HEK293 (cell line): Measurements from ENCODE around the gene ELP6.

ENCODE experiments used
- CTCF ChIA-PET: fragments of 350-600 bp; formaldehyde crosslinking; extraction: SDS; loops from one replicate; lab custom pipeline; 2021; ENCODE audit warnings: antibody characterized with exemption; lab: Yijun Ruan, JAX
- POLR2A ChIA-PET: fragments of 300-600 bp; formaldehyde crosslinking; extraction: SDS; loops from one replicate; lab custom pipeline; 2020; ENCODE audit warnings: antibody characterized with exemption, inconsistent platforms; lab: Yijun Ruan, JAX
- H3K27ac ChIP-seq: fragments of 200-500 bp; sonication (Bioruptor generic); 2 replicates; pipeline ENCODE4 v1.5.1; 2014; ENCODE audit warnings: low read depth, low read length, control low read depth, inconsistent platforms; ENCODE audit errors: extremely low read depth
- H3K36me3 ChIP-seq, 2 experiments: fragments of 200-500 bp in 1 of 2; sonication (Bioruptor generic) in 1 of 2; 1 replicate in 1 of 2; 2 replicates in 1 of 2; pipeline ENCODE4 v1.5.1; 2014 to 2017; ENCODE audit warnings: inconsistent platforms in 2 of 2, low read length in 2 of 2; ENCODE audit not compliant: control insufficient read depth in 2 of 2, insufficient read depth in 1 of 2
- H3K4me1 ChIP-seq: fragments of 200-500 bp; sonication (Bioruptor generic); 2 replicates; pipeline ENCODE4 v1.5.1; 2014; ENCODE audit warnings: mild to moderate bottlenecking, low read length, inconsistent platforms; ENCODE audit not compliant: control insufficient read depth, insufficient read depth
- H3K4me3 ChIP-seq: 2 replicates; pipeline ENCODE4 v1.5.1; 2011; ENCODE audit warnings: low read depth, mild to moderate bottlenecking, control low read depth, low read length, moderate library complexity
- H3K9me3 ChIP-seq: fragments of 200-500 bp; sonication (Bioruptor generic); 2 replicates; pipeline ENCODE4 v1.5.1; 2014; ENCODE audit warnings: low read depth, low read length, inconsistent platforms; ENCODE audit not compliant: control insufficient read depth, insufficient read depth
- GLIS1 ChIP-seq: fragments of 450-650 bp; formaldehyde crosslinking; IDR thresholded peaks from 2 replicates; pipeline ENCODE4 v1.5.1; 2016; ENCODE audit warnings: missing biosample characterization, missing genetic modification characterization
- HOXA7 ChIP-seq: sonication (generic); formaldehyde crosslinking; IDR thresholded peaks from 2 replicates; pipeline ENCODE4 v1.8.1; 2022; ENCODE audit warnings: missing genetic modification reagents, borderline replicate concordance
- OSR2 ChIP-seq: fragments of 450-650 bp; formaldehyde crosslinking; IDR thresholded peaks from 2 replicates; pipeline ENCODE4 v1.5.1; 2016; ENCODE audit warnings: missing biosample characterization, missing genetic modification characterization
- SCRT1 ChIP-seq: fragments of 450-650 bp; formaldehyde crosslinking; IDR thresholded peaks from 2 replicates; pipeline ENCODE4 v1.5.1; 2016; ENCODE audit warnings: missing biosample characterization, missing genetic modification characterization, borderline replicate concordance
- ZBTB7A ChIP-seq: fragments of 450-650 bp; formaldehyde crosslinking; IDR thresholded peaks from 2 replicates; pipeline ENCODE4 v1.5.1; 2016; ENCODE audit warnings: low read depth, missing biosample characterization, missing genetic modification characterization
- ZBTB8A ChIP-seq: fragments of 450-650 bp; formaldehyde crosslinking; IDR thresholded peaks from 2 replicates; pipeline ENCODE4 v1.5.1; 2016; ENCODE audit warnings: missing biosample characterization, missing genetic modification characterization
- ZFP41 ChIP-seq: fragments of 450-650 bp; formaldehyde crosslinking; IDR thresholded peaks from 2 replicates; pipeline ENCODE4 v1.5.1; 2016; ENCODE audit warnings: missing biosample characterization, missing genetic modification characterization, borderline replicate concordance
- ZNF112 ChIP-seq: fragments of 450-650 bp; formaldehyde crosslinking; IDR thresholded peaks from 2 replicates; pipeline ENCODE4 v1.5.0; 2017; ENCODE audit warnings: missing biosample characterization, missing genetic modification characterization
- ZNF157 ChIP-seq: fragments of 450-650 bp; formaldehyde crosslinking; IDR thresholded peaks from 2 replicates; pipeline ENCODE4 v1.5.1; 2016; ENCODE audit warnings: missing biosample characterization, missing genetic modification characterization
- ZNF2 ChIP-seq: fragments of 450-650 bp; formaldehyde crosslinking; IDR thresholded peaks from 2 replicates; pipeline ENCODE4 v1.5.1; 2016; ENCODE audit warnings: missing biosample characterization, missing genetic modification characterization
- ZNF292 ChIP-seq: fragments of 450-650 bp; formaldehyde crosslinking; IDR thresholded peaks from 2 replicates; pipeline ENCODE4 v1.5.1; 2016; ENCODE audit warnings: low read depth, missing biosample characterization, missing genetic modification characterization, borderline replicate concordance
- ZNF341 ChIP-seq: fragments of 450-650 bp; formaldehyde crosslinking; IDR thresholded peaks from 2 replicates; pipeline ENCODE4; 2016; ENCODE audit warnings: low read depth, missing biosample characterization, missing genetic modification characterization
- ZNF416 ChIP-seq: fragments of 450-650 bp; formaldehyde crosslinking; IDR thresholded peaks from 2 replicates; pipeline ENCODE4 v1.5.1; 2016; ENCODE audit warnings: missing biosample characterization, missing genetic modification characterization
- ZNF600 ChIP-seq: fragments of 450-650 bp; formaldehyde crosslinking; IDR thresholded peaks from 2 replicates; pipeline ENCODE4 v1.5.1; 2016; ENCODE audit warnings: missing biosample characterization, missing genetic modification characterization
- ZNF701 ChIP-seq: fragments of 450-650 bp; formaldehyde crosslinking; IDR thresholded peaks from 2 replicates; pipeline ENCODE4 v1.5.1; 2016; ENCODE audit warnings: missing biosample characterization, missing genetic modification characterization
- ZNF785 ChIP-seq: fragments of 450-650 bp; formaldehyde crosslinking; IDR thresholded peaks from 2 replicates; pipeline ENCODE4 v1.5.1; 2016; ENCODE audit warnings: missing biosample characterization, missing genetic modification characterization
- ZXDB ChIP-seq: fragments of 450-650 bp; formaldehyde crosslinking; IDR thresholded peaks from 2 replicates; pipeline ENCODE4 v1.5.1; 2016; ENCODE audit warnings: missing biosample characterization, missing genetic modification characterization
- TF ChIP-seq, protein P1 (sequence below): fragments of 450-650 bp; formaldehyde crosslinking; IDR thresholded peaks from 2 replicates; pipeline ENCODE4 v1.5.1; 2017; ENCODE audit warnings: missing biosample characterization, missing genetic modification characterization
- TF ChIP-seq, protein P2 (sequence below): fragments of 450-650 bp; IDR thresholded peaks from 2 replicates; pipeline ENCODE4 v1.5.1; 2018; ENCODE audit warnings: missing biosample characterization, missing genetic modification characterization
- TF ChIP-seq, protein P3 (sequence below): fragments of 450-650 bp; formaldehyde crosslinking; IDR thresholded peaks from 2 replicates; pipeline ENCODE4 v1.5.1; 2016; ENCODE audit warnings: missing biosample characterization, missing genetic modification characterization
- TF ChIP-seq, protein P4 (sequence below): fragments of 450-650 bp; formaldehyde crosslinking; IDR thresholded peaks from 2 replicates; pipeline ENCODE4 v1.5.1; 2016; ENCODE audit warnings: missing biosample characterization, missing genetic modification characterization
- TF ChIP-seq, protein P5 (sequence below): fragments of 450-650 bp; formaldehyde crosslinking; IDR thresholded peaks from 2 replicates; pipeline ENCODE4 v1.5.1; 2016; ENCODE audit warnings: missing biosample characterization, missing genetic modification characterization, low read depth
- TF ChIP-seq, protein P6 (sequence below): fragments of 450-650 bp; formaldehyde crosslinking; IDR thresholded peaks from 2 replicates; pipeline ENCODE4 v1.5.1; 2016; ENCODE audit warnings: missing biosample characterization, missing genetic modification characterization
- TF ChIP-seq, protein P7 (sequence below): fragments of 450-650 bp; formaldehyde crosslinking; IDR thresholded peaks from 2 replicates; pipeline ENCODE4; 2016; ENCODE audit warnings: missing biosample characterization, missing genetic modification characterization
- TF ChIP-seq, protein P8 (sequence below): fragments of 450-650 bp; formaldehyde crosslinking; IDR thresholded peaks from 2 replicates; pipeline ENCODE4 v1.5.1; 2017; ENCODE audit warnings: missing biosample characterization, mild to moderate bottlenecking, missing genetic modification characterization, moderate library complexity

The ELP6 gene

DNA sequence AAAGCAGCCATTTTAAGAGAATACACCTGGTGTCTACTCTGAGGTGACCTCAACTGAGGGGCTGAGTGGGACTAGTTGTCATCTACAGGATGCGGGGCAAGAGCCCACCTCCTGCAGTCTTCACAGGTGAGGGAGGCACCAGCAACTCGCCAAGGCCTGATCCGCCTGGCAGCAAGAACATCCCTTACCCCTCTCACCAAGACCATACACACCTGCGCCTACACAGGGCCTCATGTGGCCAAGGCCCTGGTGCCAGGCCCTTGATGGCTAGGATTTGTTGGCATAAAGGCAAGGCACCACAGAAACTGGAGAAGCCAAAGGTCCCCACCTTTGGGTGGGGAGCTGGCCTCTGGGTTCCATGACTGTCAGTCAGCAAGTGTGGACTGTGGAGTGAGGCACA lies 18.4 kb downstream of the ELP6 start:
- CTCF ChIA-PET = interaction anchor here (1.5 kb wide), 1 partner anchor 74 kb away, joined by 5 read pairs; no protein-coding TSS in a partner anchor

DNA sequence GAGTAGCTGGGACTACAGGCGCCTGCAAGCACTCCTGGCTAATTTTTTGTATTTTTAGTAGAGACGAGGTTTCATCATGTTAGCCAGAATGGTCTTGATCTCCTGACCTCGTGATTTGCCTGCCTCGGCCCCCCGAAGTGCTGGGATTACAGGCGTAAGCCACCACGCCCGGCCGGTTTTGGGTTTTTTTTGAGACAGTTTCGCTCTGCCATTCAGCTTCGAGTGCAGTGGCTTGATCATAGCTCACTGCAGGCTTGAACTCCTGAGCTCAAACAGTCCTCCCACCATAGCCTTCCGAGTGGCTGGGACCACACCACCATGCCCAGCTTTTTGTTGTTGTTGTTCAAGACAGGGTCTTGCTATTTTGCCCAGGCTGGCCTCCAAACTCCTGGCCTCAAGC lies 21.7 kb downstream of the ELP6 start:
- Histone ChIP-seq H3K4me3 (no peak overlapping the region), H3K27ac (no peak overlapping the region), H3K9me3 (no peaks in the 10 kb centered on the region), H3K4me1 (no peaks in the 10 kb centered on the region), H3K36me3 (peaks cover 0 to 36% of the 10 kb centered on the region in 2 experiments; a peak in 2 of 3 replicates)
- CTCF ChIA-PET = no interaction called here
- POLR2A ChIA-PET = no interaction called here
- TF ChIP-seq ZBTB8A (tag by site-specific recombination) (no peak), GLIS1 (tag by site-specific recombination) (no peak), ZNF416 (tag by site-specific recombination) (no peak), ZNF600 (tag by site-specific recombination) (no peak), ZNF2 (tag by site-specific recombination) (no peak)
- TF ChIP-seq, protein P1, sequence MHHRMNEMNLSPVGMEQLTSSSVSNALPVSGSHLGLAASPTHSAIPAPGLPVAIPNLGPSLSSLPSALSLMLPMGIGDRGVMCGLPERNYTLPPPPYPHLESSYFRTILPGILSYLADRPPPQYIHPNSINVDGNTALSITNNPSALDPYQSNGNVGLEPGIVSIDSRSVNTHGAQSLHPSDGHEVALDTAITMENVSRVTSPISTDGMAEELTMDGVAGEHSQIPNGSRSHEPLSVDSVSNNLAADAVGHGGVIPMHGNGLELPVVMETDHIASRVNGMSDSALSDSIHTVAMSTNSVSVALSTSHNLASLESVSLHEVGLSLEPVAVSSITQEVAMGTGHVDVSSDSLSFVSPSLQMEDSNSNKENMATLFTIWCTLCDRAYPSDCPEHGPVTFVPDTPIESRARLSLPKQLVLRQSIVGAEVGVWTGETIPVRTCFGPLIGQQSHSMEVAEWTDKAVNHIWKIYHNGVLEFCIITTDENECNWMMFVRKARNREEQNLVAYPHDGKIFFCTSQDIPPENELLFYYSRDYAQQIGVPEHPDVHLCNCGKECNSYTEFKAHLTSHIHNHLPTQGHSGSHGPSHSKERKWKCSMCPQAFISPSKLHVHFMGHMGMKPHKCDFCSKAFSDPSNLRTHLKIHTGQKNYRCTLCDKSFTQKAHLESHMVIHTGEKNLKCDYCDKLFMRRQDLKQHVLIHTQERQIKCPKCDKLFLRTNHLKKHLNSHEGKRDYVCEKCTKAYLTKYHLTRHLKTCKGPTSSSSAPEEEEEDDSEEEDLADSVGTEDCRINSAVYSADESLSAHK = no peak
- TF ChIP-seq, protein P2, sequence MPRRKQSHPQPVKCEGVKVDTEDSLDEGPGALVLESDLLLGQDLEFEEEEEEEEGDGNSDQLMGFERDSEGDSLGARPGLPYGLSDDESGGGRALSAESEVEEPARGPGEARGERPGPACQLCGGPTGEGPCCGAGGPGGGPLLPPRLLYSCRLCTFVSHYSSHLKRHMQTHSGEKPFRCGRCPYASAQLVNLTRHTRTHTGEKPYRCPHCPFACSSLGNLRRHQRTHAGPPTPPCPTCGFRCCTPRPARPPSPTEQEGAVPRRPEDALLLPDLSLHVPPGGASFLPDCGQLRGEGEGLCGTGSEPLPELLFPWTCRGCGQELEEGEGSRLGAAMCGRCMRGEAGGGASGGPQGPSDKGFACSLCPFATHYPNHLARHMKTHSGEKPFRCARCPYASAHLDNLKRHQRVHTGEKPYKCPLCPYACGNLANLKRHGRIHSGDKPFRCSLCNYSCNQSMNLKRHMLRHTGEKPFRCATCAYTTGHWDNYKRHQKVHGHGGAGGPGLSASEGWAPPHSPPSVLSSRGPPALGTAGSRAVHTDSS (tag by site-specific recombination) = no peak

More for the DNA sequence above, 18.4 kb downstream of the ELP6 start:
- H3K4me3 ChIP-seq = no peak overlapping the region
- TF ChIP-seq ZNF112 (no peak), ZFP41 (tag by site-specific recombination) (no peak), ZNF341 (tag by site-specific recombination) (no peak), SCRT1 (no peak), OSR2 (tag by site-specific recombination) (no peak), ZBTB7A (tag by site-specific recombination) (no peak), ZNF292 (tag by site-specific recombination) (no peak), ZNF785 (tag by site-specific recombination) (no peak), ZXDB (no peak), HOXA7 (no peak), ZNF157 (tag by site-specific recombination) (no peak), ZNF701 (no peak)
- TF ChIP-seq, protein P3, sequence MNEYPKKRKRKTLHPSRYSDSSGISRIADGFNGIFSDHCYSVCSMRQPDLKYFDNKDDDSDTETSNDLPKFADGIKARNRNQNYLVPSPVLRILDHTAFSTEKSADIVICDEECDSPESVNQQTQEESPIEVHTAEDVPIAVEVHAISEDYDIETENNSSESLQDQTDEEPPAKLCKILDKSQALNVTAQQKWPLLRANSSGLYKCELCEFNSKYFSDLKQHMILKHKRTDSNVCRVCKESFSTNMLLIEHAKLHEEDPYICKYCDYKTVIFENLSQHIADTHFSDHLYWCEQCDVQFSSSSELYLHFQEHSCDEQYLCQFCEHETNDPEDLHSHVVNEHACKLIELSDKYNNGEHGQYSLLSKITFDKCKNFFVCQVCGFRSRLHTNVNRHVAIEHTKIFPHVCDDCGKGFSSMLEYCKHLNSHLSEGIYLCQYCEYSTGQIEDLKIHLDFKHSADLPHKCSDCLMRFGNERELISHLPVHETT (tag by site-specific recombination) = no peak
- TF ChIP-seq, protein P4, sequence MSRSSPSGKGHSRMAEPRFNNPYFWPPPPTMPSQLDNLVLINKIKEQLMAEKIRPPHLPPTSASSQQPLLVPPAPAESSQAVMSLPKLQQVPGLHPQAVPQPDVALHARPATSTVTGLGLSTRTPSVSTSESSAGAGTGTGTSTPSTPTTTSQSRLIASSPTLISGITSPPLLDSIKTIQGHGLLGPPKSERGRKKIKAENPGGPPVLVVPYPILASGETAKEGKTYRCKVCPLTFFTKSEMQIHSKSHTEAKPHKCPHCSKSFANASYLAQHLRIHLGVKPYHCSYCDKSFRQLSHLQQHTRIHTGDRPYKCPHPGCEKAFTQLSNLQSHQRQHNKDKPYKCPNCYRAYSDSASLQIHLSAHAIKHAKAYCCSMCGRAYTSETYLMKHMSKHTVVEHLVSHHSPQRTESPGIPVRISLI (tag by site-specific recombination) = no peak
- TF ChIP-seq, protein P5, sequence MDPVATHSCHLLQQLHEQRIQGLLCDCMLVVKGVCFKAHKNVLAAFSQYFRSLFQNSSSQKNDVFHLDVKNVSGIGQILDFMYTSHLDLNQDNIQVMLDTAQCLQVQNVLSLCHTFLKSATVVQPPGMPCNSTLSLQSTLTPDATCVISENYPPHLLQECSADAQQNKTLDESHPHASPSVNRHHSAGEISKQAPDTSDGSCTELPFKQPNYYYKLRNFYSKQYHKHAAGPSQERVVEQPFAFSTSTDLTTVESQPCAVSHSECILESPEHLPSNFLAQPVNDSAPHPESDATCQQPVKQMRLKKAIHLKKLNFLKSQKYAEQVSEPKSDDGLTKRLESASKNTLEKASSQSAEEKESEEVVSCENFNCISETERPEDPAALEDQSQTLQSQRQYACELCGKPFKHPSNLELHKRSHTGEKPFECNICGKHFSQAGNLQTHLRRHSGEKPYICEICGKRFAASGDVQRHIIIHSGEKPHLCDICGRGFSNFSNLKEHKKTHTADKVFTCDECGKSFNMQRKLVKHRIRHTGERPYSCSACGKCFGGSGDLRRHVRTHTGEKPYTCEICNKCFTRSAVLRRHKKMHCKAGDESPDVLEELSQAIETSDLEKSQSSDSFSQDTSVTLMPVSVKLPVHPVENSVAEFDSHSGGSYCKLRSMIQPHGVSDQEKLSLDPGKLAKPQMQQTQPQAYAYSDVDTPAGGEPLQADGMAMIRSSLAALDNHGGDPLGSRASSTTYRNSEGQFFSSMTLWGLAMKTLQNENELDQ = no peak
- TF ChIP-seq, protein P6, sequence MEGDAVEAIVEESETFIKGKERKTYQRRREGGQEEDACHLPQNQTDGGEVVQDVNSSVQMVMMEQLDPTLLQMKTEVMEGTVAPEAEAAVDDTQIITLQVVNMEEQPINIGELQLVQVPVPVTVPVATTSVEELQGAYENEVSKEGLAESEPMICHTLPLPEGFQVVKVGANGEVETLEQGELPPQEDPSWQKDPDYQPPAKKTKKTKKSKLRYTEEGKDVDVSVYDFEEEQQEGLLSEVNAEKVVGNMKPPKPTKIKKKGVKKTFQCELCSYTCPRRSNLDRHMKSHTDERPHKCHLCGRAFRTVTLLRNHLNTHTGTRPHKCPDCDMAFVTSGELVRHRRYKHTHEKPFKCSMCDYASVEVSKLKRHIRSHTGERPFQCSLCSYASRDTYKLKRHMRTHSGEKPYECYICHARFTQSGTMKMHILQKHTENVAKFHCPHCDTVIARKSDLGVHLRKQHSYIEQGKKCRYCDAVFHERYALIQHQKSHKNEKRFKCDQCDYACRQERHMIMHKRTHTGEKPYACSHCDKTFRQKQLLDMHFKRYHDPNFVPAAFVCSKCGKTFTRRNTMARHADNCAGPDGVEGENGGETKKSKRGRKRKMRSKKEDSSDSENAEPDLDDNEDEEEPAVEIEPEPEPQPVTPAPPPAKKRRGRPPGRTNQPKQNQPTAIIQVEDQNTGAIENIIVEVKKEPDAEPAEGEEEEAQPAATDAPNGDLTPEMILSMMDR (tag by site-specific recombination) = no peak
- TF ChIP-seq, protein P7, sequence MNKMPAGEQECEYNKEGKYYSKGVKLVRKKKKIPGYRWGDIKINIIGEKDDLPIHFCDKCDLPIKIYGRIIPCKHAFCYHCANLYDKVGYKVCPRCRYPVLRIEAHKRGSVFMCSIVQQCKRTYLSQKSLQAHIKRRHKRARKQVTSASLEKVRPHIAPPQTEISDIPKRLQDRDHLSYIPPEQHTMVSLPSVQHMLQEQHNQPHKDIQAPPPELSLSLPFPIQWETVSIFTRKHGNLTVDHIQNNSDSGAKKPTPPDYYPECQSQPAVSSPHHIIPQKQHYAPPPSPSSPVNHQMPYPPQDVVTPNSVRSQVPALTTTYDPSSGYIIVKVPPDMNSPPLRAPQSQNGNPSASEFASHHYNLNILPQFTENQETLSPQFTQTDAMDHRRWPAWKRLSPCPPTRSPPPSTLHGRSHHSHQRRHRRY = no peak
- TF ChIP-seq, protein P8, sequence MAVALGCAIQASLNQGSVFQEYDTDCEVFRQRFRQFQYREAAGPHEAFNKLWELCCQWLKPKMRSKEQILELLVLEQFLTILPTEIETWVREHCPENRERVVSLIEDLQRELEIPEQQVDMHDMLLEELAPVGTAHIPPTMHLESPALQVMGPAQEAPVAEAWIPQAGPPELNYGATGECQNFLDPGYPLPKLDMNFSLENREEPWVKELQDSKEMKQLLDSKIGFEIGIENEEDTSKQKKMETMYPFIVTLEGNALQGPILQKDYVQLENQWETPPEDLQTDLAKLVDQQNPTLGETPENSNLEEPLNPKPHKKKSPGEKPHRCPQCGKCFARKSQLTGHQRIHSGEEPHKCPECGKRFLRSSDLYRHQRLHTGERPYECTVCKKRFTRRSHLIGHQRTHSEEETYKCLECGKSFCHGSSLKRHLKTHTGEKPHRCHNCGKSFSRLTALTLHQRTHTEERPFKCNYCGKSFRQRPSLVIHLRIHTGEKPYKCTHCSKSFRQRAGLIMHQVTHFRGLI (tag by site-specific recombination) = no peak
- no peak overlapping the region for H3K27ac ChIP-seq
- no peaks in the 10 kb centered on the region for H3K9me3 ChIP-seq
- peaks cover 10 to 54% of the 10 kb centered on the region in 2 experiments for H3K36me3 ChIP-seq
- POLR2A ChIA-PET = no interaction called here
- H3K4me1 ChIP-seq = no peaks in the 10 kb centered on the region
